Measurements from ENCODE around the gene FAIM2.

- TF ChIP-seq CTCF (IDR thresholded peaks at IDR 0.05 in 4 of 5, conservative IDR thresholded peaks at IDR 0.05 in 1 of 5), result no peak
- TF ChIP-seq POLR2A (IDR thresholded peaks at IDR 0.05), result no peak
These were observed 21.0 kb upstream of the FAIM2 start for GRCh38 chr12:49924628-49925246.
